Retina (tissue), 1 donor: ENCODE measurements around the gene TRAPPC3.
"Not testable (repeated sequence)": the region's sequence is repeated elsewhere in the genome, so short reads cannot be mapped to it uniquely, and the experiment has no call there.

Experiments
- DNase-seq: peaks from one replicate; pipeline ENCODE4 v3.0.0-alpha.2; 2016

TRAPPC3 gene

GRCh38 chr1:36149237-36149972, at the start of gene TRAPPC3:
TRAPPC3 (minus strand) TSS chr1:36149486; CDS start chr1:36149378, 108 bp downstream.
- DNase-seq, result peak; percentile 99

GRCh38 chr1:36198641-36199040, 49.4 kb upstream of the TRAPPC3 start:
- no peak for DNase-seq

GRCh38 chr1:36196805-36197204, 47.5 kb upstream of the TRAPPC3 start:
- not testable (repeated sequence) for DNase-seq

GRCh38 chr1:36187800-36188593, 38.7 kb upstream of the TRAPPC3 start:
- DNase-seq, result peak; percentile 81

GRCh38 chr1:36183309-36183856, 34.1 kb upstream of the TRAPPC3 start:
- DNase-seq, result no peak

GRCh38 chr1:36182734-36183133, 33.4 kb upstream of the TRAPPC3 start:
- DNase-seq, result no peak

GRCh38 chr1:36179220-36179600, 29.9 kb upstream of the TRAPPC3 start:
- DNase-seq, result no peak

GRCh38 chr1:36178471-36179219, 29.4 kb upstream of the TRAPPC3 start:
- DNase-seq, result no peak

GRCh38 chr1:36177589-36178431, 28.5 kb upstream of the TRAPPC3 start:
- DNase-seq, result no peak

- DNase-seq, result peak; percentile 46
Observed at GRCh38 chr1:36176106-36176949, 27.0 kb upstream of the TRAPPC3 start.

GRCh38 chr1:36175137-36176095, 26.1 kb upstream of the TRAPPC3 start:
- DNase-seq, result no peak

- no peak for DNase-seq
Observed at GRCh38 chr1:36174713-36175112, 25.4 kb upstream of the TRAPPC3 start.

GRCh38 chr1:36172983-36173382, 23.7 kb upstream of the TRAPPC3 start:
- no peak for DNase-seq

- no peak for DNase-seq
Observed at GRCh38 chr1:36172017-36172747, 22.9 kb upstream of the TRAPPC3 start.

- DNase-seq, result no peak
Observed at GRCh38 chr1:36170643-36171412, 21.5 kb upstream of the TRAPPC3 start.

- no peak for DNase-seq
Observed at GRCh38 chr1:36168514-36168913, 19.2 kb upstream of the TRAPPC3 start.

- no peak for DNase-seq
Observed at GRCh38 chr1:36166938-36167905, 17.9 kb upstream of the TRAPPC3 start.
